HG03159 (cell line): ENCODE measurements around the gene G3BP2.

Experiments used
- ATAC-seq: cut with Tn5 transposase; IDR thresholded peaks from one replicate; pipeline ENCODE4 v1.9.1; 2021; ENCODE audit warnings: mild to moderate bottlenecking, moderate library complexity; ENCODE audit not compliant: unreplicated experiment

The G3BP2 gene

GRCh38 chr4:75643651-75644050, 29.6 kb downstream of the G3BP2 start:
- ATAC-seq = no peak

GRCh38 chr4:75639124-75639695, 34.0 kb downstream of the G3BP2 start:
- ATAC-seq = no peak

- no peak for ATAC-seq
Measured at GRCh38 chr4:75637827-75638226, 35.4 kb downstream of the G3BP2 start.

GRCh38 chr4:75637176-75637575, 36.0 kb downstream of the G3BP2 start:
- ATAC-seq = no peak

GRCh38 chr4:75634951-75635350, 38.3 kb downstream of the G3BP2 start:
- no peak for ATAC-seq

GRCh38 chr4:75634281-75634680, 38.9 kb downstream of the G3BP2 start:
- no peak for ATAC-seq

- ATAC-seq = no peak
Measured at GRCh38 chr4:75633846-75634245, 39.4 kb downstream of the G3BP2 start.

GRCh38 chr4:75630937-75631329, 42.3 kb downstream of the G3BP2 start:
- no peak for ATAC-seq

GRCh38 chr4:75630174-75630936, 42.9 kb downstream of the G3BP2 start, which contains the start of gene CDKL2:
TSS of gene CDKL2 (minus strand) at chr4:75630528. CDS start at chr4:75625988, 4,540 bp downstream.
- ATAC-seq = peak; percentile 97

- ATAC-seq = no peak
Measured at GRCh38 chr4:75629239-75629638, 44.0 kb downstream of the G3BP2 start.

GRCh38 chr4:75623026-75623425, 50.2 kb downstream of the G3BP2 start:
- no peak for ATAC-seq

GRCh38 chr4:75621715-75622114, 51.5 kb downstream of the G3BP2 start:
- no peak for ATAC-seq

- ATAC-seq = no peak
Measured at GRCh38 chr4:75612306-75612705, 60.9 kb downstream of the G3BP2 start.

- no peak for ATAC-seq
Measured at GRCh38 chr4:75605928-75606327, 67.3 kb downstream of the G3BP2 start.

GRCh38 chr4:75599647-75600046, 73.6 kb downstream of the G3BP2 start:
- ATAC-seq = no peak

GRCh38 chr4:75598390-75598789, 74.8 kb downstream of the G3BP2 start:
- no peak for ATAC-seq

- ATAC-seq = no peak
Measured at GRCh38 chr4:75596061-75596460, 77.2 kb downstream of the G3BP2 start.

GRCh38 chr4:75593393-75593792, 79.8 kb downstream of the G3BP2 start:
- ATAC-seq = no peak
